ENCODE measurements around the gene RAPGEF4.
A peak's percentile ranks its signal among the peaks of the same experiment; 100 is the strongest.

DNA sequence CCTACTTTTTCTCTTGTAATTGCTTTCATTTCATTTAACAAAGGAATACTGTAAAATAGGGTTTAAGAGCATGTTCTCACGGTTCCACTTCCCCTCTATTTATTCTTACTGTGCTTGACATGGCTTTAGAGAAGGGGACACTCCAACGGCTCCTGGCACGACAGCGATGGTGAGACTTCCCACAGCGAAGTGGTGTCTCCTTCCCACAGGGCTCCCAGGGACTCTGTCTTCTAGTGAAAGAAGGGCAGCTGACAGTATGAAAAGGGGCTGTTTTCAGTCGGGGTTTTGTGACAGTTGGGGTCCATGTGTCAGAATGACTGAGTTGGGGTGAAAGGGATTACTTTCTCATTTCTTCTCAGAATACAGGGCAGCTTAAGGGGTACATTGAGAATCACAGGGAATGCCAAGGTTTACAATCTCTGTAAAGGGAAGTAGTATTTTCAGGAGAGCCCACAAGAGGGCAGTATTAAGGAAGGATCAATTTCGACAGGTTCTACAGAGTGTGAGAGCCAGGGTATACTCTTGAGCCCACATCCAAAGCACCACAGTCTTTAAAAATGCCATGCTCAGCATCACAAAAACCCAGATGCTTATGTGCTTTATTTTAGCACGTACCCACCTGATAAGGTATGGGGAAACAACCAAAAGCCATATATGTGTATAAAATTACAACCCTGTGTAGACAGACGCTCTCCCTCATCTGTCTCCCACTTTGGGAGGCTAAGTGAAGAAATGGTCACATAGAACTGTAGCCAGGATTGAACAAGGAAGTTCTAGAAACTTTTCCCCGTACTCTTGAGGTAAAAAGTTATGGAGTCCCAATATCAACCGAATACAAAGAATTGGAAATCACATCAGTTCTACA lies 31.3 kb upstream of the RAPGEF4 start:
- TF ChIP-seq, protein P1, sequence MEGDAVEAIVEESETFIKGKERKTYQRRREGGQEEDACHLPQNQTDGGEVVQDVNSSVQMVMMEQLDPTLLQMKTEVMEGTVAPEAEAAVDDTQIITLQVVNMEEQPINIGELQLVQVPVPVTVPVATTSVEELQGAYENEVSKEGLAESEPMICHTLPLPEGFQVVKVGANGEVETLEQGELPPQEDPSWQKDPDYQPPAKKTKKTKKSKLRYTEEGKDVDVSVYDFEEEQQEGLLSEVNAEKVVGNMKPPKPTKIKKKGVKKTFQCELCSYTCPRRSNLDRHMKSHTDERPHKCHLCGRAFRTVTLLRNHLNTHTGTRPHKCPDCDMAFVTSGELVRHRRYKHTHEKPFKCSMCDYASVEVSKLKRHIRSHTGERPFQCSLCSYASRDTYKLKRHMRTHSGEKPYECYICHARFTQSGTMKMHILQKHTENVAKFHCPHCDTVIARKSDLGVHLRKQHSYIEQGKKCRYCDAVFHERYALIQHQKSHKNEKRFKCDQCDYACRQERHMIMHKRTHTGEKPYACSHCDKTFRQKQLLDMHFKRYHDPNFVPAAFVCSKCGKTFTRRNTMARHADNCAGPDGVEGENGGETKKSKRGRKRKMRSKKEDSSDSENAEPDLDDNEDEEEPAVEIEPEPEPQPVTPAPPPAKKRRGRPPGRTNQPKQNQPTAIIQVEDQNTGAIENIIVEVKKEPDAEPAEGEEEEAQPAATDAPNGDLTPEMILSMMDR (IDR thresholded peaks at IDR 0.05): peak in 2 of 4 experiments; percentile 12 to 21
- no peak for TF ChIP-seq POLR2A (IDR thresholded peaks at IDR 0.05)
